SK-N-SH (cell line): ENCODE measurements around the gene C11orf52. TPM values are rescaled to one million over a fixed set of nuclear protein-coding genes. Genes with fewer than 3 reads are reported as not detected.
A peak's percentile ranks its signal among the peaks of the same experiment; 100 is the strongest.

Source experiments
- CTCF ChIA-PET: fragments of 300-600, 350-600 bp; formaldehyde crosslinking; extraction: SDS; loops from one replicate; lab custom pipeline; 2021; lab: Yijun Ruan, JAX
- POLR2A ChIA-PET: fragments of 350-600 bp; sonication (Branson Sonifier 250); formaldehyde crosslinking; extraction: SDS; loops from one replicate; lab custom pipeline; 2020; ENCODE audit warnings: antibody characterized with exemption, inconsistent platforms; lab: Yijun Ruan, JAX
- DNase-seq: peaks from one replicate; pipeline ENCODE4 v3.0.0; 2012
- H2AFZ ChIP-seq: fragments of 200-600 bp; sonication (generic); 2 replicates; pipeline ENCODE4 v1.8.1; 2016; ENCODE audit warnings: antibody characterized with exemption, mild to moderate bottlenecking, low read depth
- H3F3A ChIP-seq: fragments of 200-600 bp; sonication (generic); replicated peaks from 2 replicates; pipeline ENCODE3; 2016; ENCODE audit warnings: antibody characterized with exemption, mild to moderate bottlenecking; ENCODE audit not compliant: insufficient read depth
- H3K27ac ChIP-seq, 2 experiments: fragments of 200-500 bp in 1 of 2; fragments of 200-600 bp in 1 of 2; sonication (Bioruptor generic) in 1 of 2; sonication (generic), shearing (Covaris generic) in 1 of 2; 2 replicates each; pipeline versions ENCODE4 v1.5.1 to v1.6.1; 2014 to 2016; ENCODE audit warnings: low read depth in 2 of 2, inconsistent platforms in 1 of 2, low read length in 1 of 2, mild to moderate bottlenecking in 1 of 2, mixed read lengths in 1 of 2
- H3K27me3 ChIP-seq: fragments of 200-600 bp; sonication (generic), shearing (Covaris generic); 2 replicates; pipeline ENCODE4 v1.6.1; 2016; ENCODE audit warnings: mixed run types; ENCODE audit not compliant: insufficient read depth
- H3K36me3 ChIP-seq, 2 experiments: fragments of 200-500 bp in 1 of 2; fragments of 200-600 bp in 1 of 2; sonication (Bioruptor generic) in 1 of 2; sonication (generic) in 1 of 2; replicated peaks in 1 of 2; 2 replicates each; pipeline versions ENCODE3 to v1.5.1; 2014 to 2016; ENCODE audit warnings: low read length in 1 of 2, mild to moderate bottlenecking in 1 of 2; ENCODE audit not compliant: insufficient read depth in 2 of 2, control insufficient read depth in 1 of 2
- H3K4me1 ChIP-seq, 2 experiments: fragments of 200-500 bp in 1 of 2; fragments of 200-600 bp in 1 of 2; sonication (Bioruptor generic) in 1 of 2; sonication (generic), shearing (Covaris generic) in 1 of 2; 2 replicates each; pipeline versions ENCODE4 v1.5.1 to v1.6.1; 2014 to 2016; ENCODE audit warnings: low read depth in 1 of 2, low read length in 1 of 2, mixed run types in 1 of 2; ENCODE audit not compliant: insufficient read depth in 2 of 2, control insufficient read depth in 1 of 2
- H3K4me2 ChIP-seq: fragments of 200-600 bp; sonication (generic), shearing (Covaris generic); 2 replicates; pipeline ENCODE4 v1.6.1; 2017; ENCODE audit warnings: mixed run types
- H3K4me3 ChIP-seq, 2 experiments: fragments of 200-500 bp in 1 of 2; fragments of 200-600 bp in 1 of 2; sonication (Bioruptor generic) in 1 of 2; sonication (generic), shearing (Covaris generic) in 1 of 2; 2 replicates each; pipeline versions ENCODE4 v1.5.1 to v1.8.1; 2014 to 2016; ENCODE audit warnings: low read depth in 2 of 2, inconsistent platforms in 1 of 2, low read length in 1 of 2, mild to moderate bottlenecking in 1 of 2, mixed read lengths in 1 of 2, moderate library complexity in 1 of 2
- H3K79me2 ChIP-seq: fragments of 200-600 bp; sonication (generic); 2 replicates; pipeline ENCODE4 v1.8.1; 2017; ENCODE audit warnings: mild to moderate bottlenecking; ENCODE audit not compliant: insufficient read depth
- H3K9ac ChIP-seq: fragments of 200-600 bp; sonication (generic); 2 replicates; pipeline ENCODE4 v1.6.1; 2017; ENCODE audit warnings: mixed run types
- H3K9me2 ChIP-seq: fragments of 200-600 bp; sonication (generic); 2 replicates; pipeline ENCODE4 v1.6.1; 2017; ENCODE audit warnings: mixed run types
- H3K9me3 ChIP-seq: fragments of 200-600 bp; sonication (generic); 2 replicates; pipeline ENCODE4 v1.6.1; 2017; ENCODE audit warnings: mixed run types, mild to moderate bottlenecking, moderate library complexity
- H4K20me1 ChIP-seq: fragments of 200-600 bp; sonication (generic); 2 replicates; pipeline ENCODE4 v1.6.1; 2017; ENCODE audit warnings: mild to moderate bottlenecking, mixed run types; ENCODE audit not compliant: insufficient read depth
- CHD2 ChIP-seq: fragments of 150-350 bp; IDR thresholded peaks from 2 replicates; pipeline ENCODE4 v1.6.1; 2018; ENCODE audit warnings: low read length; ENCODE audit not compliant: partially characterized antibody
- EP300 ChIP-seq, 2 experiments: IDR thresholded peaks; 2 replicates each; pipeline versions ENCODE4 v1.4.0 to v1.6.1; 2012; ENCODE audit warnings: borderline replicate concordance in 1 of 2, low read depth in 1 of 2, low read length in 1 of 2
- EZH2phosphoT487 ChIP-seq: fragments of 200-600 bp; sonication (generic); IDR thresholded peaks from 2 replicates; pipeline ENCODE4 v1.6.1; 2017; ENCODE audit warnings: low read depth, mixed run types, mild to moderate bottlenecking, antibody characterized with exemption, moderate library complexity, borderline replicate concordance
- FOSL2 ChIP-seq: IDR thresholded peaks from 2 replicates; pipeline ENCODE4 v1.4.0; 2012; ENCODE audit warnings: low read depth, mild to moderate bottlenecking, moderate library complexity, borderline replicate concordance
- FOXJ3 ChIP-seq: sonication (generic); formaldehyde crosslinking; IDR thresholded peaks from 2 replicates; pipeline ENCODE4 v1.5.1; 2020; ENCODE audit warnings: mild to moderate bottlenecking, missing genetic modification reagents
- FOXM1 ChIP-seq: IDR thresholded peaks from 2 replicates; pipeline ENCODE4 v1.4.0; 2012; ENCODE audit warnings: low read depth, mild to moderate bottlenecking
- GABPA ChIP-seq: IDR thresholded peaks from 2 replicates; pipeline ENCODE4 v1.4.0; 2012; ENCODE audit warnings: low read depth, mild to moderate bottlenecking
- IRF3 ChIP-seq: fragments of 150-350 bp; IDR thresholded peaks from 2 replicates; pipeline ENCODE4 v1.6.1; 2016; ENCODE audit warnings: mild to moderate bottlenecking, low read depth, low read length
- MXI1 ChIP-seq: IDR thresholded peaks from 2 replicates; pipeline ENCODE4 v1.6.1; 2012; ENCODE audit warnings: mild to moderate bottlenecking, low read depth, low read length, improper control_type of control experiment
- NRF1 ChIP-seq: IDR thresholded peaks from 2 replicates; pipeline ENCODE4 v1.6.1; 2012; ENCODE audit warnings: low read depth, mild to moderate bottlenecking, low read length
- POLR2AphosphoS5 ChIP-seq: IDR thresholded peaks from 2 replicates; pipeline ENCODE4 v1.6.1; 2012; ENCODE audit warnings: low read depth, low read length
- RAD21 ChIP-seq: IDR thresholded peaks from 2 replicates; pipeline ENCODE4 v1.6.1; 2012; ENCODE audit warnings: mild to moderate bottlenecking, low read length
- RCOR1 ChIP-seq: fragments of 150-350 bp; IDR thresholded peaks from 2 replicates; pipeline ENCODE4 v1.6.1; 2017; ENCODE audit warnings: antibody characterized with exemption, low read length
- RFX5 ChIP-seq: IDR thresholded peaks from 2 replicates; pipeline ENCODE4 v1.6.1; 2012; ENCODE audit warnings: mild to moderate bottlenecking, improper control_type of control experiment, low read length
- SIN3A ChIP-seq: IDR thresholded peaks from 2 replicates; pipeline ENCODE4 v1.6.1; 2012; ENCODE audit warnings: low read depth, mild to moderate bottlenecking, low read length, moderate library complexity, borderline replicate concordance
- TEAD4 ChIP-seq: IDR thresholded peaks from 2 replicates; pipeline ENCODE4 v1.4.0; 2012; ENCODE audit warnings: mild to moderate bottlenecking, borderline replicate concordance; ENCODE audit not compliant: insufficient read depth
- YY1 ChIP-seq: IDR thresholded peaks from 2 replicates; pipeline ENCODE4 v1.4.0; 2012; ENCODE audit warnings: low read depth, mild to moderate bottlenecking
- WGBS: methylation state at CpG from one replicate; pipeline ENCODE4 v1.1.6; 2017; ENCODE audit warnings: low lambda C conversion rate; 5-methylcytosine and 5-hydroxymethylcytosine counted together
- polyA plus RNA-seq, 3 experiments: library from polyadenylated mRNA; depleted of rRNA; stranded (reverse); fragments of >200 nt; gene quantifications; 2 replicates each; pipeline ENCODE4 v1.2.3, GENCODE V29; 2012
- TF ChIP-seq, protein P1 (sequence below): IDR thresholded peaks from 2 replicates; pipeline ENCODE4 v1.4.0; 2012; ENCODE audit warnings: low read depth, borderline replicate concordance
- TF ChIP-seq, protein P2 (sequence below): fragments of 150-350 bp; IDR thresholded peaks from 2 replicates; pipeline ENCODE4 v1.6.1; 2017; ENCODE audit warnings: antibody characterized with exemption, low read length, low read depth, borderline replicate concordance
- TF ChIP-seq, protein P3 (sequence below): IDR thresholded peaks from 2 replicates; pipeline ENCODE4 v1.6.1; 2012; ENCODE audit warnings: mild to moderate bottlenecking, low read depth, low read length, moderate library complexity

The C11orf52 gene
- polyA plus RNA-seq, 1 of the 3 experiments (the other 2 are of a cell fraction): not detected

DNA sequence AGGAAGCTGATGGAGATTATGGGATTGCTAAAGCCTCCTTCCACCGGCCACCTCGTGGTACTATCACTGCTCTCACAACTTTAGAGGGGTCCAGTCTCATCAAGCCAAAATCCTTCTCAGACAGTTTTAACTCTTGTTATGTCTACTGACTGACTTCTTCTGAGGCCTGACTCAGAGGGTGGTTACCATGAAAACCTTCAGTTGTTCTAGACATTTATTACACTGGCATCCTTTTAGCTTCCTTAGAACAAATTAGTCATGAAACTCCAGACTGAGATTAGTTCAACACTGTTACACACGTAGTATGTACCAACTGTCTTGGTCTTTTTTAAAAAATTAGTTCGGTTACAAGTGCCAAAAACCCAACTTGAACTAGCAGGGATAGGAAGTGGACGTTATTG lies 25.9 kb downstream of the C11orf52 start:
- H3K4me2 ChIP-seq: peak overlapping the region; percentile 44
- TF ChIP-seq MXI1: no peak
- TF ChIP-seq POLR2AphosphoS5: peak; percentile 48; the same call in 1 of the 2 replicates
- TF ChIP-seq FOXM1: no peak
- TF ChIP-seq, protein P1, sequence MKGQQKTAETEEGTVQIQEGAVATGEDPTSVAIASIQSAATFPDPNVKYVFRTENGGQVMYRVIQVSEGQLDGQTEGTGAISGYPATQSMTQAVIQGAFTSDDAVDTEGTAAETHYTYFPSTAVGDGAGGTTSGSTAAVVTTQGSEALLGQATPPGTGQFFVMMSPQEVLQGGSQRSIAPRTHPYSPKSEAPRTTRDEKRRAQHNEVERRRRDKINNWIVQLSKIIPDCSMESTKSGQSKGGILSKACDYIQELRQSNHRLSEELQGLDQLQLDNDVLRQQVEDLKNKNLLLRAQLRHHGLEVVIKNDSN: no peak
- no peak for DNase-seq
- H3K9ac ChIP-seq: peak overlapping the region; percentile 71
- 0 out of 2 replicates have a peak overlapping the region, but pooled peaks have one; percentile 2 for H2AFZ ChIP-seq
- CTCF ChIA-PET: interaction anchor here (1.2 to 1.5 kb wide), 2 partner anchors 29 to 37 kb away, joined by 4 to 7 read pairs; no protein-coding TSS in a partner anchor
- peaks cover 54% of the 10 kb centered on the region; the same call in 1 of the 2 replicates for H3K79me2 ChIP-seq
- no peaks in the 10 kb centered on the region for H3K36me3 ChIP-seq
- peaks cover 28 to 48% of the 10 kb centered on the region in 2 experiments for H3K4me1 ChIP-seq
- no peaks in the 10 kb centered on the region for H3K9me3 ChIP-seq
- POLR2A ChIA-PET: no interaction called here
- no peak overlapping the region for H3K4me3 ChIP-seq
- no peaks in the 10 kb centered on the region for H4K20me1 ChIP-seq
- peak overlapping the region in 1 of 2 experiments; percentile 96; a peak in 2 of 4 replicates for H3K27ac ChIP-seq
- WGBS: 34% methylated on average over 5 of the region's 5 CpGs
- no peaks in the 10 kb centered on the region for H3K27me3 ChIP-seq
- no peaks in the 10 kb centered on the region for H3K9me2 ChIP-seq
- H3F3A ChIP-seq: peaks cover 38% of the 10 kb centered on the region

GRCh38 chr11:111945198-111945597 lies 26.5 kb downstream of the C11orf52 start:
- CTCF ChIA-PET: interaction anchor here (1.5 kb wide), 1 partner anchor 36 kb away, joined by 7 read pairs; no protein-coding TSS in a partner anchor
- Histone ChIP-seq H3K9me2 (no peaks in the 10 kb centered on the region), H3K4me2 (peak overlapping the region; percentile 44; the same call in 1 of the 2 replicates), H3K4me3 (no peak overlapping the region), H3K36me3 (no peaks in the 10 kb centered on the region), H4K20me1 (no peaks in the 10 kb centered on the region), H3F3A (peaks cover 33% of the 10 kb centered on the region), H3K79me2 (peaks cover 53% of the 10 kb centered on the region; the same call in 1 of the 2 replicates), H2AFZ (0 out of 2 replicates have a peak overlapping the region, but pooled peaks have one; percentile 2), H3K27ac (peak overlapping the region; percentile 8 to 96; a peak in 3 of 4 replicates), H3K27me3 (no peaks in the 10 kb centered on the region), H3K9ac (peak overlapping the region; percentile 71), H3K9me3 (no peaks in the 10 kb centered on the region), H3K4me1 (peaks cover 22 to 42% of the 10 kb centered on the region in 2 experiments)
- DNase-seq: no peak
- POLR2A ChIA-PET: no interaction called here
- 64% methylated on average over 1 of the region's 1 CpG for WGBS
- TF ChIP-seq GABPA (no peak), IRF3 (no peak), EP300 (IDR thresholded peaks at IDR 0.05; ENCODE audit: borderline replicate concordance in 1 of 2, low read depth in 1 of 2, low read length in 1 of 2) (no peak), RCOR1 (no peak), TEAD4 (no peak), YY1 (no peak), FOSL2 (no peak), CHD2 (no peak), EZH2phosphoT487 (no peak), RAD21 (no peak), FOXJ3 (CRISPR knock-in tag) (no peak), RFX5 (no peak), NRF1 (no peak), SIN3A (no peak)
- TF ChIP-seq, protein P1: no peak
- TF ChIP-seq, protein P2, sequence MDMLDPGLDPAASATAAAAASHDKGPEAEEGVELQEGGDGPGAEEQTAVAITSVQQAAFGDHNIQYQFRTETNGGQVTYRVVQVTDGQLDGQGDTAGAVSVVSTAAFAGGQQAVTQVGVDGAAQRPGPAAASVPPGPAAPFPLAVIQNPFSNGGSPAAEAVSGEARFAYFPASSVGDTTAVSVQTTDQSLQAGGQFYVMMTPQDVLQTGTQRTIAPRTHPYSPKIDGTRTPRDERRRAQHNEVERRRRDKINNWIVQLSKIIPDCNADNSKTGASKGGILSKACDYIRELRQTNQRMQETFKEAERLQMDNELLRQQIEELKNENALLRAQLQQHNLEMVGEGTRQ: no peak
- TF ChIP-seq, protein P3, sequence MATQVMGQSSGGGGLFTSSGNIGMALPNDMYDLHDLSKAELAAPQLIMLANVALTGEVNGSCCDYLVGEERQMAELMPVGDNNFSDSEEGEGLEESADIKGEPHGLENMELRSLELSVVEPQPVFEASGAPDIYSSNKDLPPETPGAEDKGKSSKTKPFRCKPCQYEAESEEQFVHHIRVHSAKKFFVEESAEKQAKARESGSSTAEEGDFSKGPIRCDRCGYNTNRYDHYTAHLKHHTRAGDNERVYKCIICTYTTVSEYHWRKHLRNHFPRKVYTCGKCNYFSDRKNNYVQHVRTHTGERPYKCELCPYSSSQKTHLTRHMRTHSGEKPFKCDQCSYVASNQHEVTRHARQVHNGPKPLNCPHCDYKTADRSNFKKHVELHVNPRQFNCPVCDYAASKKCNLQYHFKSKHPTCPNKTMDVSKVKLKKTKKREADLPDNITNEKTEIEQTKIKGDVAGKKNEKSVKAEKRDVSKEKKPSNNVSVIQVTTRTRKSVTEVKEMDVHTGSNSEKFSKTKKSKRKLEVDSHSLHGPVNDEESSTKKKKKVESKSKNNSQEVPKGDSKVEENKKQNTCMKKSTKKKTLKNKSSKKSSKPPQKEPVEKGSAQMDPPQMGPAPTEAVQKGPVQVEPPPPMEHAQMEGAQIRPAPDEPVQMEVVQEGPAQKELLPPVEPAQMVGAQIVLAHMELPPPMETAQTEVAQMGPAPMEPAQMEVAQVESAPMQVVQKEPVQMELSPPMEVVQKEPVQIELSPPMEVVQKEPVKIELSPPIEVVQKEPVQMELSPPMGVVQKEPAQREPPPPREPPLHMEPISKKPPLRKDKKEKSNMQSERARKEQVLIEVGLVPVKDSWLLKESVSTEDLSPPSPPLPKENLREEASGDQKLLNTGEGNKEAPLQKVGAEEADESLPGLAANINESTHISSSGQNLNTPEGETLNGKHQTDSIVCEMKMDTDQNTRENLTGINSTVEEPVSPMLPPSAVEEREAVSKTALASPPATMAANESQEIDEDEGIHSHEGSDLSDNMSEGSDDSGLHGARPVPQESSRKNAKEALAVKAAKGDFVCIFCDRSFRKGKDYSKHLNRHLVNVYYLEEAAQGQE: no peak
